Endothelial cell of umbilical vein (primary cell): ENCODE data around the gene CBS. TPM values are rescaled to one million over a fixed set of nuclear protein-coding genes. Genes with fewer than 3 reads are reported as not detected.

Experiments
- BruUV-seq: library from RNA; stranded (reverse); fragments of 400-500 nt; replicated peaks from 2 replicates; lab custom pipeline; 2021; lab: Mats Ljungman, UMichigan
- CTCF ChIA-PET: fragments of 300-600, 350-600 bp; sonication (Branson Sonifier 250); formaldehyde crosslinking; loops from one replicate; lab custom pipeline; 2021; ENCODE audit warnings: antibody characterized with exemption, inconsistent platforms; lab: Charles Lee
- POLR2A ChIA-PET: fragments of 300-600, 350-600 bp; sonication (Branson Sonifier 250); formaldehyde crosslinking; loops from one replicate; lab custom pipeline; 2021; ENCODE audit warnings: antibody characterized with exemption, inconsistent platforms; lab: Charles Lee
- DNase-seq: peaks from one replicate; pipeline ENCODE4 v3.0.0-alpha.2; 2011; ENCODE audit warnings: low read depth, low spot score
- FAIRE-seq: peaks from 2 replicates; lab custom pipeline; 2011; peaks lifted over from hg19 to GRCh38; lab: Jason Lieb, UNC
- H2AFZ ChIP-seq: 2 replicates; pipeline ENCODE4 v1.6.0; 2012; ENCODE audit warnings: low read depth, low read length, control low read depth, inconsistent platforms
- H3K27ac ChIP-seq: 2 replicates; pipeline ENCODE4 v1.5.1; 2011; ENCODE audit warnings: low read depth, mild to moderate bottlenecking, control low read depth, low read length, moderate library complexity; ENCODE audit not compliant: insufficient read depth
- H3K27me3 ChIP-seq, 2 experiments: 2 replicates each; pipeline versions ENCODE4 v1.6.0 to v1.6.1; 2011; ENCODE audit warnings: low read length in 2 of 2, mixed read lengths in 1 of 2; ENCODE audit not compliant: control insufficient read depth in 2 of 2, insufficient read depth in 2 of 2
- H3K36me3 ChIP-seq, 2 experiments: 2 replicates in 1 of 2; 3 replicates in 1 of 2; pipeline ENCODE4 v1.5.1; 2011; ENCODE audit warnings: low read length in 2 of 2, mild to moderate bottlenecking in 1 of 2, moderate library complexity in 1 of 2; ENCODE audit not compliant: control insufficient read depth in 2 of 2, insufficient read depth in 2 of 2; ENCODE audit errors: extremely low read depth in 1 of 2
- H3K4me1 ChIP-seq: 3 replicates; pipeline ENCODE4 v1.5.1; 2011; ENCODE audit warnings: mild to moderate bottlenecking, low read length; ENCODE audit not compliant: control insufficient read depth, insufficient read depth; ENCODE audit errors: extremely low read depth
- H3K4me2 ChIP-seq: 2 replicates; pipeline ENCODE4 v1.6.1; 2011; ENCODE audit warnings: low read length, control low read depth, mixed read lengths; ENCODE audit not compliant: insufficient read depth
- H3K4me3 ChIP-seq, 3 experiments: fragments of 200-600 bp in 1 of 3; sonication (generic), shearing (Covaris generic) in 1 of 3; replicated peaks in 1 of 3; 2 replicates each; pipeline ENCODE4 v1.5.1; 2011 to 2016; ENCODE audit warnings: control low read depth in 3 of 3, low read length in 3 of 3, mild to moderate bottlenecking in 2 of 3, inconsistent platforms in 1 of 3, low read depth in 1 of 3, moderate library complexity in 1 of 3; ENCODE audit not compliant: insufficient read depth in 1 of 3
- H3K79me2 ChIP-seq: 2 replicates; pipeline ENCODE4 v1.6.0; 2012; ENCODE audit warnings: low read length, inconsistent platforms; ENCODE audit not compliant: control insufficient read depth, insufficient read depth
- H3K9ac ChIP-seq: replicated peaks from 2 replicates; pipeline ENCODE3; 2011; ENCODE audit warnings: low read length, control low read depth; ENCODE audit not compliant: insufficient read depth; ENCODE audit errors: extremely low read depth
- H3K9me1 ChIP-seq: replicated peaks from 3 replicates; pipeline ENCODE4 v1.6.0; 2011; ENCODE audit warnings: mild to moderate bottlenecking, low read length; ENCODE audit not compliant: control insufficient read depth, insufficient read depth; ENCODE audit errors: extremely low read depth
- H3K9me3 ChIP-seq: replicated peaks from 2 replicates; pipeline ENCODE4 v1.5.1; 2012; ENCODE audit warnings: low read length, inconsistent platforms; ENCODE audit not compliant: control insufficient read depth, insufficient read depth
- H4K20me1 ChIP-seq: replicated peaks from 2 replicates; pipeline ENCODE3; 2011; ENCODE audit warnings: mild to moderate bottlenecking, low read length; ENCODE audit not compliant: control insufficient read depth, insufficient read depth; ENCODE audit errors: extremely low read depth
- EZH2 ChIP-seq: IDR thresholded peaks from 2 replicates; pipeline ENCODE4 v1.6.1; 2012; ENCODE audit warnings: borderline replicate concordance, low read depth, mild to moderate bottlenecking, moderate library complexity, low read length, inconsistent platforms; ENCODE audit not compliant: severe bottlenecking
- FOS ChIP-seq: IDR thresholded peaks from 2 replicates; pipeline ENCODE4 v1.6.1; 2011; ENCODE audit warnings: mild to moderate bottlenecking, low read length, moderate library complexity, borderline replicate concordance; ENCODE audit not compliant: insufficient read depth
- GATA2 ChIP-seq: IDR thresholded peaks from 2 replicates; pipeline ENCODE4 v1.7.0; 2011; ENCODE audit warnings: low read depth, mild to moderate bottlenecking, moderate library complexity, mixed read lengths, low read length; ENCODE audit not compliant: insufficient read length, insufficient read depth
- JUN ChIP-seq: IDR thresholded peaks from 2 replicates; pipeline ENCODE4 v1.6.1; 2011; ENCODE audit warnings: borderline replicate concordance, low read depth; ENCODE audit not compliant: insufficient read length, insufficient read depth
- MYC ChIP-seq: IDR thresholded peaks from one replicate; pipeline ENCODE4 v1.6.1; 2011; ENCODE audit warnings: mild to moderate bottlenecking, low read depth, low read length
- POLR2A ChIP-seq: IDR thresholded peaks from 2 replicates; pipeline ENCODE4 v1.6.1; 2012; ENCODE audit warnings: low read depth, mild to moderate bottlenecking, control low read depth, low read length
- POLR2AphosphoS5 ChIP-seq: IDR thresholded peaks from 2 replicates; pipeline ENCODE4 v1.6.1; 2012; ENCODE audit warnings: low read depth, mild to moderate bottlenecking, control low read depth, low read length, moderate library complexity; ENCODE audit not compliant: insufficient read depth
- dilution Hi-C: fragments of 300-500 bp; cut with MboI; formaldehyde crosslinking; loops from one replicate; pipeline ENCODE4 v1.15.0; 2019; ENCODE audit warnings: low sequenced_read_pairs; ENCODE audit not compliant: extremely low pct_ligation_motif_present
- intact Hi-C: fragments of 100-400 bp; cut with micrococcal nuclease; formaldehyde crosslinking; loops from one replicate; pipeline ENCODE4 v1.10.0; 2022
- polyA plus RNA-seq, 4 experiments: library from polyadenylated mRNA; depleted of rRNA in 3 of 4; stranded (reverse) in 3 of 4; unstranded in 1 of 4; fragments of >200 nt; gene quantifications; 2 replicates each; pipeline versions ENCODE4 v1.2.1 to v1.2.3, GENCODE V29; 2011 to 2012; ENCODE audit warnings: missing spikeins in 1 of 4
- total RNA-seq: library from RNA; stranded (reverse); gene quantifications from 2 replicates; pipeline ENCODE4 v1.2.3, GENCODE V29; 2021
- TF ChIP-seq, protein P1 (sequence below), 2 donors: IDR thresholded peaks; 1 replicate in 1 of 2; 2 replicates in 1 of 2; pipeline ENCODE4 v1.5.1; 2011; ENCODE audit warnings: low read length in 2 of 2, mild to moderate bottlenecking in 2 of 2, moderate library complexity in 2 of 2, control low read depth in 1 of 2, inconsistent platforms in 1 of 2, low read depth in 1 of 2; ENCODE audit not compliant: insufficient read depth in 1 of 2; ENCODE audit errors: extremely low read depth in 1 of 2
- TF ChIP-seq, protein P2 (sequence below): IDR thresholded peaks from 2 replicates; pipeline ENCODE4 v1.6.1; 2011; ENCODE audit not compliant: insufficient read depth, insufficient read length

Gene CBS
- total and polyA plus RNA-seq, 2 donors (not counting 3 experiments of a cell fraction or from before 2014, with no cell fraction given): 22.0 to 92.9 TPM

DNA sequence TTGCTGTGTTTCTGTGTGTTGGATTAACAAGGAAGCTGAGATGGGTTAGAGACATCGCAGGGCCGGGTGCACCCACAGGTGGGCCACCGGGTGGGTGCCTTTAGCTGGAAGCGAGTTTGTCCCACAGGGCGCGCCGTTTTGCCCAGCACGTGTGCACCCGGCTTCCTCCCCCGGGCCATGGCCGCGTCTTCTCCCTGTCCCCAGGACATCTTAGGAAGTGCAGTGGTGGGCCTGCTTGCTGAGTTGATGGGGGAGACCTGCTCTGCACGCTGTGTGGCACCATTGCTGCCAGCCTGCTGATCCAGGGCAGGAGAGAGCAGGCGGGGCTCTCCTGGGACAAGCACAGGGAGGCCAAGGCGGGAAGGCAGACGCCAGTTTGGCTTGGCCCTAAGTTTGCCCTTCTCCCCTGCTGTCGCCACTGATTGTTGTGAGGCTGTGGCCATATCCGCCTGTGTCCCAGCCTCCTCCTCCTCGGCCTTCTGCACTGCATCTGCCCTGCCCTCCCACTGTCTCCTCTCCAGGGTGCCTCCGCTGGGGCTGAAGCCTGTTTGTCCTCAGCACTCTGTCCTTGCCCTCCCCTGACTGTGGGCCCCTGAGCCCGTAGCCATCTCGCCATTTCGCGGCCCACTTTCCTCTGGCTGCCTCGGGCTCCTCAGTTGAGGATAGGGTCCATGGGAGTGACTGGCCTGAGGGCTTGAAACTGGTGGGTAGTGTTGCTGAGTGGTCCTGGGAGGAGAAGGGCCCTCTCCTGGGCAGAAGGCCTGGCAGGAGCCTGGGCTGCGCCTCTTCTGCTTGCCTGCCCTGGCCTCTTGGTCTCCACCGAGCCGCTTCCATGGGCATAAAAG lies 53.7 kb downstream of the CBS start:
- ChIA-PET CTCF (no interaction called here), POLR2A (no interaction called here)
- Histone ChIP-seq H3K27ac (no peak overlapping the region), H3K9me1 (no peaks in the 10 kb centered on the region), H3K36me3 (peaks cover 0 to 9% of the 10 kb centered on the region in 2 experiments), H3K4me2 (no peak overlapping the region), H4K20me1 (no peaks in the 10 kb centered on the region), H3K9ac (no peak overlapping the region), H3K79me2 (no peaks in the 10 kb centered on the region), H3K4me1 (no peaks in the 10 kb centered on the region), H2AFZ (no peak overlapping the region), H3K9me3 (no peaks in the 10 kb centered on the region), H3K27me3 (no peaks in the 10 kb centered on the region), H3K4me3 (no peak overlapping the region)
- FAIRE-seq (no peak), DNase-seq (no peak)
- TF ChIP-seq EZH2 (no peak), MYC (no peak), POLR2A (no peak), POLR2AphosphoS5 (no peak), GATA2 (no peak), FOS (no peak), JUN (no peak)
- TF ChIP-seq, protein P1, sequence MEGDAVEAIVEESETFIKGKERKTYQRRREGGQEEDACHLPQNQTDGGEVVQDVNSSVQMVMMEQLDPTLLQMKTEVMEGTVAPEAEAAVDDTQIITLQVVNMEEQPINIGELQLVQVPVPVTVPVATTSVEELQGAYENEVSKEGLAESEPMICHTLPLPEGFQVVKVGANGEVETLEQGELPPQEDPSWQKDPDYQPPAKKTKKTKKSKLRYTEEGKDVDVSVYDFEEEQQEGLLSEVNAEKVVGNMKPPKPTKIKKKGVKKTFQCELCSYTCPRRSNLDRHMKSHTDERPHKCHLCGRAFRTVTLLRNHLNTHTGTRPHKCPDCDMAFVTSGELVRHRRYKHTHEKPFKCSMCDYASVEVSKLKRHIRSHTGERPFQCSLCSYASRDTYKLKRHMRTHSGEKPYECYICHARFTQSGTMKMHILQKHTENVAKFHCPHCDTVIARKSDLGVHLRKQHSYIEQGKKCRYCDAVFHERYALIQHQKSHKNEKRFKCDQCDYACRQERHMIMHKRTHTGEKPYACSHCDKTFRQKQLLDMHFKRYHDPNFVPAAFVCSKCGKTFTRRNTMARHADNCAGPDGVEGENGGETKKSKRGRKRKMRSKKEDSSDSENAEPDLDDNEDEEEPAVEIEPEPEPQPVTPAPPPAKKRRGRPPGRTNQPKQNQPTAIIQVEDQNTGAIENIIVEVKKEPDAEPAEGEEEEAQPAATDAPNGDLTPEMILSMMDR (IDR thresholded peaks at IDR 0.05; ENCODE audit: extremely low read depth in 1 of 2, insufficient read depth in 1 of 2, low read depth in 1 of 2, low read length in 2 of 2): no peak
- TF ChIP-seq, protein P2, sequence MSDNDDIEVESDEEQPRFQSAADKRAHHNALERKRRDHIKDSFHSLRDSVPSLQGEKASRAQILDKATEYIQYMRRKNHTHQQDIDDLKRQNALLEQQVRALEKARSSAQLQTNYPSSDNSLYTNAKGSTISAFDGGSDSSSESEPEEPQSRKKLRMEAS: no peak
- BruUV-seq: no TSS peak
- intact Hi-C loops (no loop called here), dilution Hi-C loops (no loop called here)
